ENCODE data around the gene METRNL.

The METRNL gene

DNA sequence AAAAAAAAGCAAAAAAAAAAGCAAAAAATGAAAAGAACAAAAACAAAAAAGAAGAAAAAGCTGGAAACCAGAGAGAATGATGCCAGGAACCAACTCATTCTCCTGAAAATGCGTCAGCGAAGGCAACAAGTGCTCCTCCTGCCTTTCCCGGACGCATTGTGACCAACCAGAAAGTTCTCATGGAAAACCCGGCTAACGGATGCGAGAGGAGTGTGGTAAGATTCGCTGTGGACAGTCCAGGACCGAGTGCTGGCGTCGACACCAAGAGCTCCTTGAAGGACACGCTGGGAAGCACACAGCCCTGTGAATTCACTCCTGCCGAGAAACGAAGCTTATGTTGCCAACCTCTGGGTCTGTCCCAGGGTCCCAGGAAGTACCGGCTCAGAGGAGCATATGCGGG is 43.4 kb downstream of the METRNL start:
- H3K79me2 ChIP-seq (ENCODE audit: control insufficient read depth, low read length): no peaks in the 10 kb centered on the region
- H3K27me3 ChIP-seq (ENCODE audit: control insufficient read depth, low read length): peaks cover 22% of the 10 kb centered on the region
- no peaks in the 10 kb centered on the region for H3K9me3 ChIP-seq (ENCODE audit: control insufficient read depth, insufficient read depth, low read length)
- H3K27ac ChIP-seq (ENCODE audit: low read depth, low read length): no peak overlapping the region
- peaks cover 8% of the 10 kb centered on the region for H3F3A ChIP-seq (ENCODE audit: control insufficient read depth, insufficient read depth)
- H3K36me3 ChIP-seq (ENCODE audit: control insufficient read depth, low read length): no peaks in the 10 kb centered on the region
- no peak for TF ChIP-seq EZH2phosphoT487 (IDR thresholded peaks at IDR 0.05; ENCODE audit: borderline replicate concordance, low read length)
- TF ChIP-seq, protein P1, sequence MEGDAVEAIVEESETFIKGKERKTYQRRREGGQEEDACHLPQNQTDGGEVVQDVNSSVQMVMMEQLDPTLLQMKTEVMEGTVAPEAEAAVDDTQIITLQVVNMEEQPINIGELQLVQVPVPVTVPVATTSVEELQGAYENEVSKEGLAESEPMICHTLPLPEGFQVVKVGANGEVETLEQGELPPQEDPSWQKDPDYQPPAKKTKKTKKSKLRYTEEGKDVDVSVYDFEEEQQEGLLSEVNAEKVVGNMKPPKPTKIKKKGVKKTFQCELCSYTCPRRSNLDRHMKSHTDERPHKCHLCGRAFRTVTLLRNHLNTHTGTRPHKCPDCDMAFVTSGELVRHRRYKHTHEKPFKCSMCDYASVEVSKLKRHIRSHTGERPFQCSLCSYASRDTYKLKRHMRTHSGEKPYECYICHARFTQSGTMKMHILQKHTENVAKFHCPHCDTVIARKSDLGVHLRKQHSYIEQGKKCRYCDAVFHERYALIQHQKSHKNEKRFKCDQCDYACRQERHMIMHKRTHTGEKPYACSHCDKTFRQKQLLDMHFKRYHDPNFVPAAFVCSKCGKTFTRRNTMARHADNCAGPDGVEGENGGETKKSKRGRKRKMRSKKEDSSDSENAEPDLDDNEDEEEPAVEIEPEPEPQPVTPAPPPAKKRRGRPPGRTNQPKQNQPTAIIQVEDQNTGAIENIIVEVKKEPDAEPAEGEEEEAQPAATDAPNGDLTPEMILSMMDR (IDR thresholded peaks at IDR 0.05; ENCODE audit: low read depth, low read length, poor library complexity, severe bottlenecking): no peak
- H3K9me2 ChIP-seq (replicated peaks; ENCODE audit: control insufficient read depth, low read length): no peaks in the 10 kb centered on the region
- no peak overlapping the region for H3K4me2 ChIP-seq (ENCODE audit: low read length)
- H3K4me1 ChIP-seq (ENCODE audit: control insufficient read depth, low read length): peaks cover 30% of the 10 kb centered on the region
- no peak overlapping the region for H3K4me3 ChIP-seq (ENCODE audit: low read length)
- H4K20me1 ChIP-seq (ENCODE audit: control insufficient read depth, insufficient read depth, low read depth, low read length): no peaks in the 10 kb centered on the region

DNA sequence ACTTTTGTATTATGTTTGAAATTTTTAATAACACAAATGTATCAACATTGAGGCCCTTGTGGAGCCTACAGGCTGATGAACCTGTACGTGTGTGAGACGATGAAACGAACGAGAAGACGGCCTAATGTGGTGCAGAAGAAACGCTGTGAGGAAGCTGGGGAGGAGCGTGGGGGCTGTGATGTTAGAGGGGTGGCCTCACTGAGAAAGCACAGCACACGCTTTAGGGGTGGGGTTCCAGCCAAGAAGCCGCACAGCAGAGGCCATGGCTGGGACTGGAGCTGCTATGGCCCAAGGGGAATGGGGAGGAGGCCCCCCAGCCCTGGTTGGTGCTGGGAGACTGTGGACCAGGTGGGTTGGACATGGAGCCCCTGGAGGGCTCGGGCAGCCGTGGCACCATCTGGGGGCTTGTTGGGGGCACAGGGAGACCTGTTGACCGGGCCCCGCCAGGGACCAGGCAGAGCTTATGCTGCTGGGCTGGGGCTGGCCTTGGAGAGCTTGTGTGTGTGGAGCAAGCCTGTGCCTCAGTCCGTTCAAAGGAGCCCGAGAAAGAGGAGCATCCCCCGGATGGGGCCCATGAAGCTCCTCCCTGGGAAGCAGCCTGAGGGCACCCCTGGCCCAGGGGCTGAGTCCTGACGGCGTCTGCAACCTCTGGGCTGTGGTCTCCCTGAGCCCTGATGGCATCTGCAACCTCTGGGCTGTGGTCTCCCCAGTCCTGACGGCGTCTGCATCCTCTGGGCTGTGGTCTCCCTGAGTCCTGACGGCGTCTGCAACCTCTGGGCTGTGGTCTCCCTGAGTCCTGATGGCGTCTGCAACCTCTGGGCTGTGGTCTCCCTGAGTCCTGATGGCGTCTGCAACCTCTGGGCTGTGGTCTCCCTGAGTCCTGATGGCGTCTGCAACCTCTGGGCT is 44.7 kb downstream of the METRNL start:
- H3K4me2 ChIP-seq (ENCODE audit: low read length): no peak overlapping the region
- no peak overlapping the region for H3K4me3 ChIP-seq (ENCODE audit: low read length)
- no peaks in the 10 kb centered on the region for H4K20me1 ChIP-seq (ENCODE audit: control insufficient read depth, insufficient read depth, low read depth, low read length)
- peaks cover 23% of the 10 kb centered on the region for H3K27me3 ChIP-seq (ENCODE audit: control insufficient read depth, low read length)
- H3K79me2 ChIP-seq (ENCODE audit: control insufficient read depth, low read length): no peaks in the 10 kb centered on the region
- H3F3A ChIP-seq (ENCODE audit: control insufficient read depth, insufficient read depth): 0 out of 2 replicates have a peak, but pooled peaks cover 3% of the 10 kb centered on the region
- no peaks in the 10 kb centered on the region for H3K9me2 ChIP-seq (replicated peaks; ENCODE audit: control insufficient read depth, low read length)
- H3K4me1 ChIP-seq (ENCODE audit: control insufficient read depth, low read length): peaks cover 26% of the 10 kb centered on the region
- no peak overlapping the region for H3K27ac ChIP-seq (ENCODE audit: low read depth, low read length)
- TF ChIP-seq EZH2phosphoT487 (IDR thresholded peaks at IDR 0.05; ENCODE audit: borderline replicate concordance, low read length): no peak
- TF ChIP-seq, protein P1 (IDR thresholded peaks at IDR 0.05; ENCODE audit: low read depth, low read length, poor library complexity, severe bottlenecking): no peak
- H3K9me3 ChIP-seq (ENCODE audit: control insufficient read depth, insufficient read depth, low read length): no peaks in the 10 kb centered on the region
- H3K36me3 ChIP-seq (ENCODE audit: control insufficient read depth, low read length): no peaks in the 10 kb centered on the region

DNA sequence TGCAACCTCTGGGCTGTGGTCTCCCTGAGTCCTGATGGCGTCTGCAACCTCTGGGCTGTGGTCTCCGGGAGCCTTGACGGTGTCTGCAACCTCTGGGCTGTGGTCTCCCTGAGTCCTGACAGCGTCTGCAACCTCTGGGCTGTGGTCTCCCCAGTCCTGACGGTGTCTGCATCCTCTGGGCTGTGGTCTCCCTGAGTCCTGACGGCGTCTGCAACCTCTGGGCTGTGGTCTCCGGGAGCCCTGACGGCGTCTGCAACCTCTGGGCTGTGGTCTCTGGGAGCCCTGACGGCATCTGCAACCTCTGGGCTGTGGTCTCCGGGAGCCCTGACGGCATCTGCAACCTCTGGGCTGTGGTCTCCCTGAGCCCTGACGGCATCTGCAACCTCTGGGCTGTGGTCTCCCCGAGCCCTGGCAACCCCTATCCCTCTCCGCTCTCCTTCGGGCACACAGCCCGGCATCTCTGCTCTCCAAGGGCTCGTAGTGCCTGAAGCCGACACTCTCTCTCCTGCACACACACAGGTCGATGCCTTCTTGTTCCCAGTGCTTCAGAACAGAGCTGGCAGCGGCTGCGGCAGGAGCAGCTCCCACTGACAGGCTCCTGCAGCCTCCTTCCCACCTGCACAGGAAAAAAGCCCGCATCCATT is 45.6 kb downstream of the METRNL start:
- Histone ChIP-seq H4K20me1 (ENCODE audit: control insufficient read depth, insufficient read depth, low read depth, low read length) (no peaks in the 10 kb centered on the region), H3K36me3 (ENCODE audit: control insufficient read depth, low read length) (no peaks in the 10 kb centered on the region), H3K4me3 (ENCODE audit: low read length) (no peak overlapping the region), H3K79me2 (ENCODE audit: control insufficient read depth, low read length) (no peaks in the 10 kb centered on the region), H3K27ac (ENCODE audit: low read depth, low read length) (no peak overlapping the region), H3K9me3 (ENCODE audit: control insufficient read depth, insufficient read depth, low read length) (no peaks in the 10 kb centered on the region), H3K9me2 (replicated peaks; ENCODE audit: control insufficient read depth, low read length) (no peaks in the 10 kb centered on the region), H3K27me3 (ENCODE audit: control insufficient read depth, low read length) (peaks cover 22% of the 10 kb centered on the region), H3F3A (ENCODE audit: control insufficient read depth, insufficient read depth) (0 out of 2 replicates have a peak, but pooled peaks cover 3% of the 10 kb centered on the region), H3K4me1 (ENCODE audit: control insufficient read depth, low read length) (peaks cover 20% of the 10 kb centered on the region), H3K4me2 (ENCODE audit: low read length) (peak overlapping the region; percentile 6; the same call in 1 of the 2 replicates)
- no peak for TF ChIP-seq EZH2phosphoT487 (IDR thresholded peaks at IDR 0.05; ENCODE audit: borderline replicate concordance, low read length)
- TF ChIP-seq, protein P1 (IDR thresholded peaks at IDR 0.05; ENCODE audit: low read depth, low read length, poor library complexity, severe bottlenecking): no peak
